ENCODE results near the gene PHF23.
A peak's percentile ranks its signal among the peaks of the same experiment; 100 is the strongest.

The PHF23 gene

GRCh38 chr17:7204336-7204735 lies 34.9 kb downstream of the PHF23 start:
- peak overlapping the region; percentile 16; the same call in 1 of the 2 replicates for H3K27ac ChIP-seq
- no peak for TF ChIP-seq CTCF (conservative IDR thresholded peaks at IDR 0.05)

GRCh38 chr17:7203391-7203790 lies 35.9 kb downstream of the PHF23 start:
- no peak for TF ChIP-seq CTCF (conservative IDR thresholded peaks at IDR 0.05)
- no peak overlapping the region for H3K27ac ChIP-seq

- TF ChIP-seq CTCF (conservative IDR thresholded peaks at IDR 0.05), result no peak
- H3K27ac ChIP-seq, result no peak overlapping the region
Measured at GRCh38 chr17:7196651-7197401, 42.4 kb downstream of the PHF23 start.

- no peak for TF ChIP-seq CTCF (conservative IDR thresholded peaks at IDR 0.05)
- H3K27ac ChIP-seq, result no peak overlapping the region
Measured at GRCh38 chr17:7195971-7196370, 43.3 kb downstream of the PHF23 start.

GRCh38 chr17:7192271-7192937 lies 46.9 kb downstream of the PHF23 start:
- no peak overlapping the region for H3K27ac ChIP-seq

GRCh38 chr17:7191571-7192270 lies 47.5 kb downstream of the PHF23 start:
- no peak overlapping the region for H3K27ac ChIP-seq
- no peak for TF ChIP-seq CTCF (conservative IDR thresholded peaks at IDR 0.05)

More at GRCh38 chr17:7192271-7192937, 46.9 kb downstream of the PHF23 start:
- TF ChIP-seq CTCF (conservative IDR thresholded peaks at IDR 0.05), result no peak

GRCh38 chr17:7191069-7191468 lies 48.2 kb downstream of the PHF23 start:
- no peak for TF ChIP-seq CTCF (conservative IDR thresholded peaks at IDR 0.05)
- no peak overlapping the region for H3K27ac ChIP-seq
